K562 (cell line): ENCODE measurements around the gene PLCB3. TPM values are rescaled to one million over a fixed set of nuclear protein-coding genes. Genes with fewer than 3 reads are reported as not detected.

Experiments used
- ARHGAP35 ChIP-seq: fragments of 450-650 bp; IDR thresholded peaks from 2 replicates; pipeline ENCODE4 v1.6.1; 2018; ENCODE audit not compliant: partially characterized antibody
- E2F3 ChIP-seq: fragments of 250-450 bp; sonication (Bioruptor Pico); IDR thresholded peaks from 2 replicates; pipeline ENCODE4 v1.4.0; 2020; ENCODE audit warnings: mild to moderate bottlenecking
- FOXP1 ChIP-seq: sonication (generic); formaldehyde crosslinking; IDR thresholded peaks from 2 replicates; pipeline ENCODE4 v1.8.0; 2022; ENCODE audit warnings: mild to moderate bottlenecking, missing genetic modification reagents
- HEY1 ChIP-seq: fragments of 250-450 bp; sonication (Bioruptor Pico); IDR thresholded peaks from 2 replicates; pipeline ENCODE4 v1.5.0; 2020; ENCODE audit warnings: mild to moderate bottlenecking, moderate library complexity, borderline replicate concordance
- HLTF ChIP-seq: fragments of 450-650 bp; IDR thresholded peaks from 2 replicates; pipeline ENCODE4 v1.6.1; 2016
- IRF2 ChIP-seq: sonication (generic); formaldehyde crosslinking; IDR thresholded peaks from 2 replicates; pipeline ENCODE4 v1.8.1; 2022; ENCODE audit warnings: mild to moderate bottlenecking, missing genetic modification reagents
- POLR3A ChIP-seq: IDR thresholded peaks from 2 replicates; pipeline ENCODE4 v1.6.1; 2011; ENCODE audit warnings: borderline replicate concordance, mild to moderate bottlenecking, moderate library complexity; ENCODE audit not compliant: insufficient read length, insufficient read depth; ENCODE audit errors: extremely low read depth
- POU5F1 ChIP-seq: fragments of 150-350 bp; IDR thresholded peaks from 2 replicates; pipeline ENCODE4 v1.6.1; 2014; ENCODE audit warnings: borderline replicate concordance, low read length, low read depth, mild to moderate bottlenecking; ENCODE audit not compliant: partially characterized antibody
- TBP ChIP-seq: optimal IDR thresholded peaks from 2 replicates; pipeline ENCODE3; 2011; ENCODE audit warnings: low read depth, low read length, improper control_type of control experiment
- TCF15 ChIP-seq: fragments of 250-450 bp; sonication (Bioruptor Pico); IDR thresholded peaks from 2 replicates; pipeline ENCODE4 v1.8.0; 2022; ENCODE audit warnings: moderate library complexity, mild to moderate bottlenecking, inconsistent platforms
- TEAD4 ChIP-seq, 2 experiments: sonication (generic) in 1 of 2; formaldehyde crosslinking in 1 of 2; IDR thresholded peaks; 2 replicates each; pipeline versions ENCODE4 v1.6.1 to v1.8.0; 2012 to 2022; ENCODE audit warnings: borderline replicate concordance in 1 of 2, inconsistent platforms in 1 of 2, low read length in 1 of 2, mild to moderate bottlenecking in 1 of 2, missing genetic modification reagents in 1 of 2
- TRIM24 ChIP-seq, 2 experiments: fragments of 450-650 bp; IDR thresholded peaks; 2 replicates each; pipeline ENCODE4 v1.6.1; 2016
- U2AF1 ChIP-seq: fragments of 200-400 bp; formaldehyde crosslinking; optimal IDR thresholded peaks from 2 replicates; pipeline ENCODE3; 2017; ENCODE audit warnings: mild to moderate bottlenecking, low read depth, low read length, moderate library complexity
- YBX1 ChIP-seq: fragments of 450-650 bp; IDR thresholded peaks from 2 replicates; pipeline ENCODE4 v1.7.1; 2016; ENCODE audit warnings: mild to moderate bottlenecking
- ZFPM2 ChIP-seq: fragments of 250-450 bp; sonication (Bioruptor Pico); IDR thresholded peaks from 2 replicates; pipeline ENCODE4 v1.5.1; 2022; ENCODE audit warnings: mild to moderate bottlenecking
- ZMIZ1 ChIP-seq, 2 experiments: fragments of 150-350 bp in 1 of 2; IDR thresholded peaks; 2 replicates each; pipeline ENCODE4 v1.6.1; 2012 to 2016; ENCODE audit warnings: low read depth in 2 of 2, low read length in 2 of 2, mild to moderate bottlenecking in 1 of 2, moderate library complexity in 1 of 2
- ZNF232 ChIP-seq: sonication (generic); formaldehyde crosslinking; IDR thresholded peaks from 2 replicates; pipeline ENCODE4 v1.8.0; 2022; ENCODE audit warnings: mild to moderate bottlenecking, missing genetic modification reagents
- ZNF239 ChIP-seq: fragments of 250-450 bp; sonication (Bioruptor Pico); IDR thresholded peaks from 2 replicates; pipeline ENCODE4 v1.4.0; 2020; ENCODE audit warnings: mild to moderate bottlenecking
- ZNF384 ChIP-seq: IDR thresholded peaks from 2 replicates; pipeline ENCODE4 v1.6.1; 2012; ENCODE audit warnings: low read depth, low read length, improper control_type of control experiment
- ZNF609 ChIP-seq: sonication (generic); formaldehyde crosslinking; IDR thresholded peaks from 2 replicates; pipeline ENCODE4 v1.8.1; 2023; ENCODE audit warnings: missing genetic modification reagents, mild to moderate bottlenecking, borderline replicate concordance
- polyA plus RNA-seq, 8 experiments: library from polyadenylated mRNA; depleted of rRNA in 4 of 8; stranded (reverse) in 5 of 8; unstranded in 3 of 8; fragments of >200 nt; fragmentation: Nextera tagmentation in 2 of 8; fragmentation: Illumina TruSeq in 1 of 8; extraction: Ambion mirVana in 2 of 8; extraction: Trizol in 1 of 8; gene quantifications; 2 replicates each; pipeline versions ENCODE4 v1.2.1 to v1.2.3, GENCODE V29; 2011 to 2014; ENCODE audit warnings: inconsistent platforms in 1 of 8, missing spikeins in 1 of 8
- total RNA-seq, 7 experiments: library from RNA; depleted of rRNA in 6 of 7; stranded (reverse); fragments of >200 nt in 6 of 7; fragmentation: Illumina TruSeq in 2 of 7; extraction: Trizol in 2 of 7; gene quantifications; 2 replicates each; pipeline versions ENCODE4 v1.2.1 to v1.2.3, GENCODE V29; 2011 to 2021; ENCODE audit warnings: low replicate concordance in 1 of 7

Gene PLCB3
- total and polyA plus RNA-seq, 9 of the 15 experiments (the other 6 are each of a cell fraction or from before 2014, with no cell fraction given) = 0.31 to 44.8 (median 14.6) TPM

GRCh38 chr11:64204464-64204989 lies 46.8 kb upstream of the PLCB3 start (continued):
- TF ChIP-seq HLTF = 0 out of 2 replicates have a peak, but pooled peaks have one; percentile 6
- no peak for TF ChIP-seq POU5F1
- TF ChIP-seq ZNF239 (CRISPR knock-in tag) = no peak
- TF ChIP-seq ZMIZ1 (IDR thresholded peaks at IDR 0.05; ENCODE audit: low read depth in 2 of 2, low read length in 2 of 2) = peak in 1 of 2 experiments; percentile 46; a peak in 1 of 4 replicates
- TF ChIP-seq YBX1 = no peak
- TF ChIP-seq ZNF384 = peak; percentile 92
- TF ChIP-seq TRIM24 (IDR thresholded peaks at IDR 0.05) = no peak
- TF ChIP-seq TEAD4 (IDR thresholded peaks at IDR 0.05; ENCODE audit: low read length) = peak; percentile 35
- no peak for TF ChIP-seq TEAD4 (CRISPR knock-in tag; IDR thresholded peaks at IDR 0.05; ENCODE audit: borderline replicate concordance)
- TF ChIP-seq POLR3A = no peak
- TF ChIP-seq IRF2 (CRISPR knock-in tag) = no peak
- TF ChIP-seq HEY1 (CRISPR knock-in tag) = no peak
- no peak for TF ChIP-seq ZNF609 (CRISPR knock-in tag)
- no peak for TF ChIP-seq ZFPM2 (CRISPR knock-in tag)
- TF ChIP-seq ZNF232 (CRISPR knock-in tag) = no peak
- no peak for TF ChIP-seq U2AF1
- TF ChIP-seq TBP = no peak
- no peak for TF ChIP-seq FOXP1 (CRISPR knock-in tag)
- no peak for TF ChIP-seq E2F3 (CRISPR knock-in tag)
- no peak for TF ChIP-seq TCF15 (CRISPR knock-in tag)
- TF ChIP-seq ARHGAP35 = no peak
